Vagina (tissue), 2 donors: ENCODE measurements around the gene MB.

ENCODE experiments used
- CTCF ChIP-seq, 3 experiments: fragments of 450-650 bp in 2 of 3; fragments of 200-600 bp in 1 of 3; sonication (generic) in 1 of 3; IDR thresholded peaks; one replicate each; pipeline ENCODE4 v1.5.1; 2017 to 2019; ENCODE audit warnings: antibody characterized with exemption in 3 of 3, mild to moderate bottlenecking in 2 of 3, moderate library complexity in 2 of 3
- POLR2A ChIP-seq, 2 donors: fragments of 450-650 bp; IDR thresholded peaks; one replicate each; pipeline ENCODE4 v1.6.1; 2017; ENCODE audit warnings: antibody characterized with exemption in 2 of 2, mild to moderate bottlenecking in 2 of 2, moderate library complexity in 2 of 2
- POLR2AphosphoS5 ChIP-seq, 2 donors: sonication (generic); formaldehyde crosslinking; IDR thresholded peaks; one replicate each; pipeline ENCODE4 v1.9.0; 2017; ENCODE audit warnings: antibody characterized with exemption in 2 of 2, mild to moderate bottlenecking in 2 of 2, low read depth in 1 of 2; ENCODE audit not compliant: insufficient read depth in 1 of 2

GRCh38 chr22:35632935-35633334 lies 15.8 kb upstream of the MB start:
- TF ChIP-seq CTCF (IDR thresholded peaks at IDR 0.05), result no peak
- TF ChIP-seq POLR2A (IDR thresholded peaks at IDR 0.05), result no peak
- TF ChIP-seq POLR2AphosphoS5 (IDR thresholded peaks at IDR 0.05; ENCODE audit: insufficient read depth in 1 of 2, low read depth in 1 of 2), result no peak
